ENCODE data around the gene OPN5.

DNA sequence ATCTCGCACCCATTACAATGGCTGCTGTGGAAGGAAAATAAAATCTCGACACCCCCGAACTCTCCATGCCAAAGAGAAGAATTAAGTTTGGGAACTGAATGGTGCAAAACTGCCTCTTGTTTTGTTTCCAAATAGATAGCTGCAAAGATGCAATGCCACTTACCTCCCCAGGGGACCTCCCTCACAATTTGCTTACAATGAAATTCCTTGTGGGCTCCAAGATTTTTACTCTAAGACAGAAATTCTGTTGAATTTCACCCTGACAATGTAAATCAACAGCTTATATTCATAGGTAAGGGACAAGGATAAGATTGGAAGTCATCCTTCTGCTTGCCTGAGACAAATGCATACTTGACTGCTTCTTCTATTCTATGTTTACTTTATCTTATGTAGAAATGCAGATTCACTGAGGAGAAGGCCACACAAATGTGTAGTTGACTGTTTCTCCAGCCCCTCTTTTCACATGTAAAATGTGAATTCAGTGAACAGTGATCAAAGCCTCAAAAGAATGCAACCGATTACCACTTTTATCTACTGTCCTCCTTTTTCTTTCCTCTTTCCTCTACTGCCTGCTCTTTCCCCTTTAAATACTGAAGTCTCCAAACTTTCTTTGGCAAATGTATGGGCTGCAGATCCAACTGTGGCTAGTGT lies 46.9 kb upstream of the OPN5 start:
- no peak for TF ChIP-seq POLR2A (IDR thresholded peaks at IDR 0.05; ENCODE audit: low read depth, low read length)
- TF ChIP-seq, protein P1, sequence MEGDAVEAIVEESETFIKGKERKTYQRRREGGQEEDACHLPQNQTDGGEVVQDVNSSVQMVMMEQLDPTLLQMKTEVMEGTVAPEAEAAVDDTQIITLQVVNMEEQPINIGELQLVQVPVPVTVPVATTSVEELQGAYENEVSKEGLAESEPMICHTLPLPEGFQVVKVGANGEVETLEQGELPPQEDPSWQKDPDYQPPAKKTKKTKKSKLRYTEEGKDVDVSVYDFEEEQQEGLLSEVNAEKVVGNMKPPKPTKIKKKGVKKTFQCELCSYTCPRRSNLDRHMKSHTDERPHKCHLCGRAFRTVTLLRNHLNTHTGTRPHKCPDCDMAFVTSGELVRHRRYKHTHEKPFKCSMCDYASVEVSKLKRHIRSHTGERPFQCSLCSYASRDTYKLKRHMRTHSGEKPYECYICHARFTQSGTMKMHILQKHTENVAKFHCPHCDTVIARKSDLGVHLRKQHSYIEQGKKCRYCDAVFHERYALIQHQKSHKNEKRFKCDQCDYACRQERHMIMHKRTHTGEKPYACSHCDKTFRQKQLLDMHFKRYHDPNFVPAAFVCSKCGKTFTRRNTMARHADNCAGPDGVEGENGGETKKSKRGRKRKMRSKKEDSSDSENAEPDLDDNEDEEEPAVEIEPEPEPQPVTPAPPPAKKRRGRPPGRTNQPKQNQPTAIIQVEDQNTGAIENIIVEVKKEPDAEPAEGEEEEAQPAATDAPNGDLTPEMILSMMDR (IDR thresholded peaks at IDR 0.05; ENCODE audit: extremely low read depth in 1 of 2, insufficient read depth in 1 of 2, low read depth in 1 of 2, low read length in 2 of 2): no peak
- no peak for TF ChIP-seq FOS (IDR thresholded peaks at IDR 0.05; ENCODE audit: borderline replicate concordance, insufficient read depth, low read length)
- no peak for TF ChIP-seq EZH2 (IDR thresholded peaks at IDR 0.05; ENCODE audit: borderline replicate concordance, low read depth, low read length, severe bottlenecking)
- no peak for TF ChIP-seq MAX (IDR thresholded peaks at IDR 0.05; ENCODE audit: insufficient read depth, insufficient read length)
- no peak for TF ChIP-seq POLR2AphosphoS5 (IDR thresholded peaks at IDR 0.05; ENCODE audit: insufficient read depth, low read depth, low read length)
- TF ChIP-seq MYC (IDR thresholded peaks at IDR 0.05; ENCODE audit: low read depth, low read length): no peak
- no peak for TF ChIP-seq JUN (IDR thresholded peaks at IDR 0.05; ENCODE audit: borderline replicate concordance, insufficient read depth, insufficient read length, low read depth)
- TF ChIP-seq GATA2 (IDR thresholded peaks at IDR 0.05; ENCODE audit: insufficient read depth, insufficient read length, low read depth, low read length): no peak

All from endothelial cell of umbilical vein (primary cell).